HG02938 (cell line): ENCODE results near the gene GUK1.

Experiments used
- ATAC-seq: cut with Tn5 transposase; IDR thresholded peaks from one replicate; pipeline ENCODE4 v1.9.1; 2021; ENCODE audit warnings: mild to moderate bottlenecking, moderate library complexity; ENCODE audit not compliant: unreplicated experiment

The GUK1 gene

DNA sequence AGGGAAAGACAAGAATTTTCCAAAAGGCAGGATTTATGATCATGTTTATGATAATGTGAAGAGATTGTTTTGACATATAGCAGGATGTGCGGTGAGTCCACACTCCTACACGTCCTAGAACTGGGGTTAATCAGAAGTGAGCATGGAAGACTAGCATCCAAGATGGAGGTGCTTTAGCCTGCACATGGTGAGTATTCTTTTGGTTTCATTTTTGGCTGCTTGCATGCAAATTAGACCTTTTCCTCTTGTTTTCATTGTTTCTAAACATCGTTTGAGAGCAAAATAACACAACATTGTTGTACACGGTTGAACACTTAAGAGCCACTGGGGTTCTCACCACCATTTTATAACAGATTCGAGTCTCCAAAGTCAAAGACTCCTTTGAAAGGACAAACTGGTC lies 14.9 kb upstream of the GUK1 start:
- ATAC-seq = no peak

GRCh38 chr1:228131766-228132165 lies 8.3 kb upstream of the GUK1 start:
- no peak for ATAC-seq

- no peak for ATAC-seq
Observed at GRCh38 chr1:228134591-228134990, 5.5 kb upstream of the GUK1 start.

GRCh38 chr1:228136901-228137300 lies 3.2 kb upstream of the GUK1 start:
- no peak for ATAC-seq

GRCh38 chr1:228139406-228139930 lies 611 bp upstream of the GUK1 start:
- ATAC-seq = no peak

DNA sequence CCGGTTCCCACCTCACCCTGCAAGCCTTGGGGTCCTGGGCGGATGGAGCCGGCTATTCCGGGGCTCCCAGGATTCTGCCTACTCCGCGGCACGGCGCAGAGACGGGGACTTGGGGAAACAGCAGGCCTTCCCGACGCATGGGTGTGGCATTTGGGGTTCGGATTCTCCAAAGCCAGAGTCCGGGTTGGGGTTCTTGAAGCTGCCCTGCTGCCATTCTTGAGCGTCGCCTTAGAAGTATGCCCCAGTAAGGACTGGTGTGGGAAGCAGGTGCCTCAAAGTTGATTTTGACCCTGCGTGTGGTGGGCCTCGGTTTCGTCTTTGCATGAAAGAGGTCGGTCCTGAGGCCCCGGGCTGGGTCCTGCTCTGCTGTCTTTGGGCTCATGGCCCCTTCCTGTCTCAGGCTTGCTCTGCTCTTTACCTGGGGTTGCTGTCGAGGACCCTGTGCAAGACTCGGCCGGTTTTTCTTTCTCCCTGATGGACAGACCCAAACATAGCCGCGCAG lies 696 bp downstream of the GUK1 start:
- ATAC-seq = no peak

DNA sequence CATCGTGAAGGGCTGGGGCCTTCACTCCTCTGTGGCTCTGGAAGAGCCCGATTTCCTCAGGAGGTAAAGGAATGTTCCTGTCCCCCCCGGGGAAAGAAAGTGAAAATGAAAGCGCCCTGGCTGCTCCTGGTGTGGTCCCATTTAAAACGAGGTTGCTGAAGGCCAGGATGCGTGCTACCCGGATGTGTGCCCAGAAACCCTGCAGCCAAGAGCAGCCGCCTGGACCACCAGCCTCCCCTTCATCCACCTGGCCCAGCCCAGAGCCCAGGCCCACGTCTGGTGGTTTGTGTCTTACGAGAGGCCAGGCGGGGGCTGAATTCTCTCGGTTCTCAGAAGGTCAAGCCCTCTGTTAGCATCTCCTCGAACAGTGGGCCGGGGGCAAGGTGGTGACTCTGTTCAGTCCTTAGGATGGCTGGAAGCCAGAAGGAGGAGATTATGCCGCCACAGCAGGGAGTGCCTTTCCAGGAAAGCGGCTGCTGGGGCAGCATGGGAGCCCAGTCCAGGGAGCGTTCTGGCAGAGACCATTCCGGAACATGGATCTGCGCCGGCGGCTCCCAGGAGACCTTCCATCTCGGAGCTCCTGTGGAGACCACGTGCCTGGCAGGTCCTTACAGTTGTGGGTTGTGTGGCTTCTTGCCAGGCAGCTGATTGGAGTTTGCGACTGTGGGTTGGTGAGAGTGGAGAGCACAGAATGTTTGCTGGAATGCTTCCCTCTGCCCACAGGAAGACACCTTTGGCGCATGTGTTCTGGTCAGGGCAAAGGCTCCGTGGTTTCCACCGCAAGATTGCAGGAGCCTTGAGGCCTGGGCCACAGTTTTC lies 1.4 kb downstream of the GUK1 start:
- ATAC-seq = no peak

DNA sequence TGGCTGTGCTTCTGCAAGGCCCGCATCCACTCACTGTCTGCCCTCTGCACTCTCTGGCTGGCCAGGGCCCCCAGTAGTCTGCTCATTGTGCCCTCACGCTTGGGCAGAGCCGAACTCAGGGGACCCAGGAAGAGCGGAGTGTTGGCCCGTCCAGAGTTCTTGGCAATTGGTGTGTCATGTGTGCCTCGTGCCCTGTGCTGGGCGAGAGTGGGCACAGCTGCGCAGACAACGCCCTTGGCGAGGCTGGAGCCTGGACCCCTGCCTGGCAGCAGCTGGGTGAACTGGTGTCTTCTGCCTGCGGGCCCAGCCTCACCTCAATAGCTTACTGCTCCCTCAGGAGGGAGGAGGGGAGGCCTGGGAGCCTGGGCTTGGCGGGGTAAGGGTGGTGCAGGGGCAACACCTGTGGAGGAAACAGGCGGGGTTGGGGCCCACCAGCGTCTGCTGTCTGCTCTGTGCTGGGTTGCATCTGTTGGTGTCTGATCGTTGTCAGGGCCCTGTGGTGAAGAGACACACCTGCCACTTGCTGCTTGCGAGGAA lies 2.1 kb downstream of the GUK1 start:
- no peak for ATAC-seq

GRCh38 chr1:228142701-228143136 lies 2.6 kb downstream of the GUK1 start:
- no peak for ATAC-seq

- ATAC-seq = no peak
Observed at GRCh38 chr1:228143480-228144192, 3.6 kb downstream of the GUK1 start.

DNA sequence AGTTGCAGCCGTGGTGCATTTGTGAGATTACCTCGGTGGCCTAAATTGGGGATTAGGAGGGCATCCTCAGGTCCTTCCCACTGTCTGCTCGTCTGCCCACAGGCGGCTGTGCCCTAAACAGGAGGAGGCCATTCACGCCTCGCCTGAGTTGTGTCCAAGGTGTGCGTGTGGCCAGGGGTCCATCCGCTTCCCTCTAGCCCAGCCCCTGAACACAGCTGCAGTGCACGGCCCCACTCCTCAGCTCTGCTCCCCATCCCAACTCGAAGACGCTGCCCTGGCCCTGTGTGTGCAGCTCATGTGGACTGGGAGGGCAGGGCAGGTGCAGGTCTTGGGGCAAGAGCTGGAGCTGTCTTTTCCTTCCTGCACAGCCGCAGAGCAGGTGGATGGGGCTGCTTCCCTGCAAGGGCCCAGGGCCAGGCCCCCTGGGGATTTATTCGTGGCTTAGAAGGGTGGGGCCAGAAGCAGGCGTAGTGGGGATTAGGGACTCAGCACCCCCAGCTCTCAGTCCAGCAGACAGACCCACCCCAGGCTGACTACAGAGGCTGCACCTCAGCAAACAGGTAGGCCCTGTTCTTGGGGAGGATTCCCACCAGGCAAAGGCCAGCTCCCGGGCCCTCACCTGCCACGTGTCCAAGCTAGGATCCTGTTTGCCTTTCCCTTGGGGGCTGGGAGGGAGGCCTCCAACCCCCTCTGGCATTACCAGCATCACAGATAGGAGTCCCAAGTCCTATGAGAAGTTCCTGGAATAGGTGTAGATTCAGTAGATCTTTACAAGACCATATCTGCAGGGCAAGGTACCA lies 4.3 kb downstream of the GUK1 start:
- ATAC-seq = no peak

GRCh38 chr1:228144993-228145343 lies 4.9 kb downstream of the GUK1 start:
- no peak for ATAC-seq

DNA sequence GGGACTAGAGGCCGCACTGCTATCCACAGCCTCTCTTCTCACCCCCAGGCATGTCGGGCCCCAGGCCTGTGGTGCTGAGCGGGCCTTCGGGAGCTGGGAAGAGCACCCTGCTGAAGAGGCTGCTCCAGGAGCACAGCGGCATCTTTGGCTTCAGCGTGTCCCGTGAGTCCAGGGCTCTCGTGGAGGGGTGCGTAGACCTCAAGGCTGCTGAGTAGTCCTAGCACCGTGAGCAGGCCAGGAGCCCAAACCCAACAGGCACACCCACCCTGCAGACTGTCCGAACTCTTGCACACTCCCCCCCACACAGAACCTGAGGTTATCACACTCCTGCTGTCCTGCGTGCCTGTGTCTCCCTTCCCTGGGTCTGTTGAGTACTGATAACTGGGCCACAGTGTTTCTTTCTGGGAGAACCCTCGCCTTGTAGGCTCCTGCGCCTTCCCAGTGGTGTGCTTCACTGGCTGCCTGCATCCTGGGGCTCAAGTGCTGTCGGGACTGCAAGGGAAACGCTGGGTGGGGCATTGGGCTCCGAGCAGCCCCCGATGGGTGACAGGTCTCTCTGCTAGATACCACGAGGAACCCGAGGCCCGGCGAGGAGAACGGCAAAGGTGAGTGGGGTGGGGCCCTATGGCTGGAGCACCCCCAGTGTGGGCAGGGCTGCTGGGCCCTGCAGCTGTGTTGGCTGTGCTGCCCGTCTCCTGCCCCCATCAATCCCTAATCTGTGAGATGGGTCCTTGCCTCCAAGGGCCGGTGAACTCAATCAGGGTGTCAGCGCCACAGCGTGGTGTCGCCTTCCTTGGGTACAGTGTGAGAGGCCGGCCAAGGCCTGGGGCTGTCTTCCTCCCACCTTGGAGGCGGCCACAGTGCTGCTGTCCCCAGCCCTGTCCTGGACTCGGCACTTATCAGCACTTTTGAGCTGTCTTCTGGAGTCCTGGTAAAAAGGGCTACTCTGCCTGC lies 5.7 kb downstream of the GUK1 start:
- ATAC-seq = no peak

DNA sequence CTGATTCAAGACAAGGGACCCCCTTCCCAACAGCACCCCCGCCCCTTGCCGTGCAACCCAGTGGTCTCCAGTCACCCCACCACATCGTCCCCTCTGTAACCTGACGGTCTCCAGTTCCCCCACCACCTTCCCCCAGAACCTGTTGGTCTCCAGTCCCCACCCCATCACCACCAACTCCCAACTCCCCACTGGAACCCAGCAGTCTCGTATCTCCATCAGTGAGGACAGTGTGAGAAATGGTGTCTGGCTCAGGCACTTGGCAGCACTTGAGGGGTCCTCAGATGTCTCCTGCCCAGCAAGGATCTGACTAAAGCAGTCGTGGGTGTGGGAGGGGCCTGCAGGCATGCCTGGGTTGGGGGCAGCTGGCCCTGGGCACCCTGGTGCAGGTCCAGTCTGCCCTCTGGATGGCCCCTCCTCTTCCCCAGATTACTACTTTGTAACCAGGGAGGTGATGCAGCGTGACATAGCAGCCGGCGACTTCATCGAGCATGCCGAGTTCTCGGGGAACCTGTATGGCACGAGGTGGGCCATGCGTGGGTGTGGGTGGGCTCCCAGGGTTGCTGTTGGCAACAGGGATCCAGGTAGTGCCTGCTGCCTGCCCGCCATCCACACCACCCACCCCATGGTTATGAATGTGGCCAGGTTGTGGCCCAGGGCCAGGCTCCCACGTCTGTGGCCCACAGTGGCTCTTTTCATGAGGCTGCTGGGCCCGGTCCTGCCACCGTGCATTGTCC lies 6.5 kb downstream of the GUK1 start:
- no peak for ATAC-seq

DNA sequence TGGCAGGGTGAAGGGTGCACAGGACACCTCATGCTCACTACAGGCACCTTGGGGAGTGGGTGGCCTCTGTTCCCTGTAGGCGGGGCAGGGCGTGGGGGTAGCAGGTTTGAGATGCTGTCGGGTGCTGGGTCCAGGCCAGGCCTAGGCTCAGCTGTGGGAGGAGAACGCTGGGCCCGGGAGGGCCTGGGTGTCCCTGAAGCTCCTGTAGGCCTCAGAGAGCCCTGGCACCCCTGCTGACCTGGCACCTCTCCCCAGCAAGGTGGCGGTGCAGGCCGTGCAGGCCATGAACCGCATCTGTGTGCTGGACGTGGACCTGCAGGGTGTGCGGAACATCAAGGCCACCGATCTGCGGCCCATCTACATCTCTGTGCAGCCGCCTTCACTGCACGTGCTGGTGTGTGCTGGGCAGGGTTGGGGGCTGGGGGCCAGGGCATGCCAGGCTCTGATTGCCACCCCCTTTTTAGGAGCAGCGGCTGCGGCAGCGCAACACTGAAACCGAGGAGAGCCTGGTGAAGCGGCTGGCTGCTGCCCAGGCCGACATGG lies 7.1 kb downstream of the GUK1 start:
- ATAC-seq = no peak

GRCh38 chr1:228147768-228148167 lies 7.7 kb downstream of the GUK1 start:
- no peak for ATAC-seq

DNA sequence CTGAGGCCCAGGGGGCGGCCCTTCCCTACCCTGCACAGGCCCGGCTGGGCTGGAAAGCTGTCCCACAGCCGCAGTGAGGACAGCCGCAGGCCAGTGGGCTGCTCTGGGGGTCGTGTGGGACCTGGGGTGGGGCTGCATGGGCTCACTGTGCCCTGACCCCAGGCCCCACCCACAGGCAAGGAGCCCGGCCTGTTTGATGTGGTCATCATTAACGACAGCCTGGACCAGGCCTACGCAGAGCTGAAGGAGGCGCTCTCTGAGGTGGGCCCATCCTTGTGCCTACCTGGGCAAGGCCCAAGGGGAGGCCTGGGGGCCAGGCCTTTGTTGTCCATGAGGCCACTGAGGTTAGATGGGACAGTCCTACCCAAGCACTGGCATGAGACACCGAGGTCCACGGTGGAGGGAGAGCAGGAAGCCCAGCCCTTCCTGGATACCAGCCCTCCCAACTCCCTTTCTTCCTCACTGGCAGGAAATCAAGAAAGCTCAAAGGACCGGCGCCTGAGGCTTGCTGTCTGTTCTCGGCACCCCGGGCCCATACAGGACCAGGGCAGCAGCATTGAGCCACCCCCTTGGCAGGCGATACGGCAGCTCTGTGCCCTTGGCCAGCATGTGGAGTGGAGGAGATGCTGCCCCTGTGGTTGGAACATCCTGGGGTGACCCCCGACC lies 8.2 kb downstream of the GUK1 start:
- ATAC-seq = no peak

DNA sequence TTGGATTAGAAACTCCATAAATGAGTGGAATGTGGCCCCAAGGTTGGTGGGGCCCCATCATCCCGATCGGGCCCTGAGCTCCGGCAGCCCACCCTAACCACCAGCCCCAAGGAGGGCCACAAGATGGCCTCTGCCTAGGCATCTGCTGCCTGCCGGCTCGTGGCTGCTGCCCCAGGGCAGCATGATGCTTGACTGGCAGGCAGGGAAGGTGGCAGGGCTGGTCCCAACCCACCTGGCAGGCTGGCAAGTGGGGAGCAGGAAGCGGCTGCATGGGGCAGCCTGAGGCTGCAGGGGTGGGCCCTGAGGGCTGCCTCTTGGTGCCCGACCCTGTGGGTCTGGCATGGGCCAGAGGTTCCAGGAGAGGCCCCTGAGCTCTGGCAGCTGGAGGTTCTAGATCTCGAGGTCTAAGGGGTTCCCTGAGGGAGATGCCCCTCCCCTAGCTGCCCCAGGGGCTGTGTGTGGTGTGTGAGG lies 8.9 kb downstream of the GUK1 start:
- ATAC-seq = no peak
